Astrocyte of the hippocampus (primary cell): ENCODE measurements around the gene TAF10.

ENCODE experiments used
- DNase-seq: peaks from one replicate; pipeline ENCODE4 v3.0.0; 2011; ENCODE audit warnings: low read depth, low spot score

Gene TAF10

GRCh38 chr11:6612213-6613041, at the start of gene TAF10:
Gene TAF10 (minus strand): TSS chr11:6612216. CDS start chr11:6612189, 27 bp downstream.
- DNase-seq, result peak; percentile 98

GRCh38 chr11:6660712-6661111, 48.7 kb upstream of the TAF10 start:
- DNase-seq, result no peak

DNA sequence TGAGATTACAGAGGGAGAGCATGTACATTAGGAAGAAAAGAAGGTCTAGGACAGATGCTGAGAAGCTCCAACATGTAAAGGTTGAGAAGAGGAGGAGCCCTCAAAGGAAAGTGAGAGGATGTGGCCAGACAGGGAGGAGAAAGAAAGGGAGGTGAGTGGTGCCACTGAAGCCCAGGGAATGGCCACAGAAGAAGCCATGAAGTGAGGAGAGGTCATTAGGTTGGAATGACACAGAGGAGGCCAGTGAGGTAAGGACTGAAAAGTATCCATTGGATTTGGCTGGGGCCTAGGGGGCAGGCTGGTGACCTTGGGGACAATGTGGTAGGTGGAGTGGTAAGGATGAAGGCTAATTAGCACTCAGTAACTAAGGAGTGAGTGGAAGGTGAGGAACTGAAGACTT, 46.6 kb upstream of the TAF10 start:
- no peak for DNase-seq

DNA sequence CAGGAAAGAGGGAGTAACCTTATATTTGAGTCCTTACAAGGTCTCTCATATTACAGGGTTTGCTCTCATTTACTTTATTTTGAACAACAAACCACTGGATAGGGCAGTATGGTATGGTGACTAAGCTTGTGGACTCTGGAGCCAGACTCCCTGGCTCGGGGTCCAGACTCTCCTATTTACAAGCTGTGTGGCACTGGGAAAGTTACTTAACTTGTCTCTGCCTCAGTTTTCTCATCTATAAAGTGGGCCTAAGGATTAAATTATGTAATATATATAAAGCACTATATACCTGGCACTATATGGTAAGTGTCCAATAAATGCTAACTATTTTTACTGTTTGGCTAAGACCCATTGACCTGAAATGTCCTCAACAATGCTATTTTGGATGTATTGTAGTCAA, 45.3 kb upstream of the TAF10 start:
- DNase-seq, result no peak

DNA sequence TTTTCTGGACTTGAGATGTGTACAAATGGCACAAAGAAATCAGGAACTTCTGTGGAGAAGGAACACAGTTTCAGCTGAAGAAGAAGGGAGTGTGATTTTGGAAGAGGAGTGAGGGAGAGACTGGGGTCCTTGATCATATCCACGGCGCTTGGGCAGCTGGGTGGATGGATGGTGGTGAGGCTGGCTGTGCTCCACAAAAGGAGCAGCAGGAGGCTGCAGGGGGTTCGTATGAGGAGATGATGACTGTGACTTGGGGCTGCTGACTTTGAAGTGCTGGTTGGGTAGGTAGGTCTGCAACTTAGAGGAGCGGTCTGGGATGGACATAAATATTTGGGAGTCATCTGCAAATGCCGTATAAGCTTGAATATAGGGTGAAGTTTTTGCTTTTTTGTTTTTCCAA, 44.9 kb upstream of the TAF10 start:
- DNase-seq, result no peak

- no peak for DNase-seq
Observed at GRCh38 chr11:6656584-6656915, 44.5 kb upstream of the TAF10 start.

GRCh38 chr11:6655790-6656583, 44.0 kb upstream of the TAF10 start, which contains the start of gene DCHS1:
Gene DCHS1 (minus strand): TSS chr11:6655809. CDS start chr11:6641613, 14,196 bp downstream.
- DNase-seq, result no peak

- peak; percentile 53 for DNase-seq
Observed at GRCh38 chr11:6655020-6655789, 43.2 kb upstream of the TAF10 start.

GRCh38 chr11:6654281-6655019, 42.4 kb upstream of the TAF10 start:
- DNase-seq, result peak; percentile 20

DNA sequence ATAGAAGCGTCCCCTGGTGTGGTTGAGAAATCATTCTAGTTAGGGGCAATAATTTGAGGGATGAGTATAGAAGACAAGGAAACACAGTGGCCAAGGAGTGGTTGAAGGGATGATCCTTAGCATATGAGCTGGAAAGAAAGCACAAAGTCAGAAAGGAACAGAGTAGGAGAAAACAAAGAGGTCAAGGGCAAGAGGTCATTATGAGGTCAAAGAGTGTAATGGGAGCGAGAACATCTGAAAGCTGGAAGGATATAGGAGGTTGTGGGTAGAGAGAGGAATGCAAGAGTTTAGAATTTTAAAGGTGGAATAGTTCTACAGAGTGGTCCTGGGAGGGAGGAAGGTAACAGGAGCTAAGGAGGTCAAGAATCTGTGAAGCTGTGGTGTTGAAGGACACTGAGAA, 41.6 kb upstream of the TAF10 start:
- DNase-seq, result no peak

DNA sequence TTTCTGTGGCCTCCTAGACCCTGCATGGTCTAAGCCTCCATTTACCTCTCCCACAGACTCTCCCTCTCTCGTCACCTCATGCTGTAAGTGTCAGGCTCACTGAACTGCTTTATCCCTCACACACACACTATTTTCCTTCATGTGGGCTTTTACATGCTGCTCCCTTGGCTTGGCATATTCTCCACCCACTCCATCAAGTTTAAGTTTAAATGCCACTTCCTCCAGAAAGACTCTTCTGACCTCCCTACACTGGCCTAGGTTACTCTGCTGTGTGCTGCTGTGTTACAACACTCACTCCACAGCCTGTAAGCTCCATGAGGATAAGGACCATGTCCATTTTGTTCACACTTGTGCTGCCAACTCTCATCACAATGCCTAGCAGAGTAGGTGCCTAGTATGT, 41.1 kb upstream of the TAF10 start:
- DNase-seq, result no peak

DNA sequence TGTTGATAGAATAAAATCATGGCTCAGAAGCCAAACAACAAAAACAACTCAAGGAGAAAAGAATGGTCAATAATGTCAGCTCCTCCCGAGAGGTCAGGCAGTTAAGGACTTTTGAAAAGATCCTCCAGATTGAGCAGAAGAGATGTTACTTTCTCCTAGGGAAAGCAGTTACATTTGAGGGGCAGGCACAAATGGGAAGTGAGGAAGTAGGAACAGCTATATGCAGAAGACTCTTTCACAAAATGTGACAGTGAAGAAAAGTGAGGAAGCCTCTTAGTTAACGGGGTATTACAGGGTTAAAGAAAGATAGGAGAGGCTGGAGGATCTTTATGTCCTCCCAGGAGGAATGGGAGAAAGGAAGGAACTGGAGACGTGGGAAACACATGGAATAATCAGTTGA, 40.2 kb upstream of the TAF10 start:
- DNase-seq, result no peak

GRCh38 chr11:6650980-6651379, 39.0 kb upstream of the TAF10 start:
- DNase-seq, result no peak

GRCh38 chr11:6650104-6650503, 38.1 kb upstream of the TAF10 start:
- DNase-seq, result no peak

DNA sequence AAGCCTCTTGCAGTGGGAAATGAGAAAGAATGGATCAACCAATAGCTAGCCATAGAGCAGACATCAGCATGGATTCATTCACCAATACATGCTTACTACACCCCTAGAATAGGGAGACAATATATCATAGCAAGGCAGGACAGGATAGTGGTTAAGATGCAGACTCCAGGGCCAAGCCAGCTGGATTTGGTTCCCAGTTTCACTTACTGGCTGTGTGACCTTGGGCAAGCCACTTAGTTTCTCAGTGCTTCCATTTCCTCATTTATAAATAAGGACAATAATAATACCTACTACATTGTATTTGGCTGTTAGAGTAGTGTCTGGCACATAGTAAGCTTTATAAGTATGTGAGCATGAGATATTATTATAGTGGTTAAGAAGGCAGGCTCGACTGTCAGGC, 36.5 kb upstream of the TAF10 start:
- no peak for DNase-seq

DNA sequence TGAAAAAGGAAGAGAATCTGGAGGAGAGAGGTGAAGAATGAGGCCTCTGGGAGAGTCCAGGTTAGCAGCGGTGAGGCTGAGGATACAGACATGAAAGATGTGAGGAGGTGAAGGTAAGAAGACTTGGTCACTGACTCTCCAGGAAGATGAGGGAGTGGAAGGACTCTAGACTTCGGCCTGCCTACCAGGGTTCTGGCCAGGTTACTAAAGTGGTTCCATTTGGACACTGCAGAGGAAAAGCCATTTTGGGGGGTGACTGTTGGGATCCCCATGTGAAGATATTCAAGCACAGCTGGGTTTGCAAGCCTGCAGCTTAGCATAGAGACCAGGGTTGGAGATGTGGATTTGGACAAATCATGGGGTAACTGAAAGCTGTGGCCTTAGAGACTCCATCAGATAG, 35.8 kb upstream of the TAF10 start:
- no peak for DNase-seq

DNA sequence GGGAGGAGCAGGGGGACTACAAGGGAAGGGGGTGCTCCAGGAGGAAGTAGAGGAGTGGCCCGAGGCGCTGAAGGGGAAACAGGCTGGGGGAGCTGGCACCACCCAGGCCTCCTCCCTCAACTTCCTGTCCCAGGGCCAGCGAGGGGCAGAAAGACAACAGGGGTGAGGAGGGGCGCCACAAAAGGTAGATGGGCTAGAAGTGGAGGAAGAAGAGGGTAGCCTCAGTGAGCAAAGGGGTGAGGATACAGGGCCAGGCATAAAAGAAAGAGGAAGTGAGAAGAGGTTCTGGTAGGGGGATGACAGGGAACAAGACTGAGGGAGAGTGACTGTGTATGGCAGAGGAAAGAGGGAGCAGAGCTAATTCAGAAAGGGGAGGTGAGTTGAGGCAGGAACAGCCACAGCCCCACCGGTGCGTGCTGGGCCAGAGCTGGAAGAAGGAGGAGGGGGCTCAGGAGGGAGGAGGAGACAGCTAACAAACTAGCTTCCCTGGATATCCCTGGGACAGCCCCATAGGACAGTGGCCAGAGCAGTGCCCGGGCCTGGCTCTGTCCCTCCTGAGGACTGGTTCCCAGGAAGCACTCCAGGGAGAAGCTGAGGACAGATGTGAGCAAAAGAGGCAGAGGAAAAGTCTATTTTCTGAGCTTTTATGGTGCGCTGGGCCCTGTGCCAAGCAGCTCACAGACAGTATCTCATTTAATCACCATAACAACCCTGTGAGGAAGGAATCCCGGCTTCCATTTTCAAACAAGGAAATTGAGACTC, 35.1 kb upstream of the TAF10 start:
- peak; percentile 39 for DNase-seq

DNA sequence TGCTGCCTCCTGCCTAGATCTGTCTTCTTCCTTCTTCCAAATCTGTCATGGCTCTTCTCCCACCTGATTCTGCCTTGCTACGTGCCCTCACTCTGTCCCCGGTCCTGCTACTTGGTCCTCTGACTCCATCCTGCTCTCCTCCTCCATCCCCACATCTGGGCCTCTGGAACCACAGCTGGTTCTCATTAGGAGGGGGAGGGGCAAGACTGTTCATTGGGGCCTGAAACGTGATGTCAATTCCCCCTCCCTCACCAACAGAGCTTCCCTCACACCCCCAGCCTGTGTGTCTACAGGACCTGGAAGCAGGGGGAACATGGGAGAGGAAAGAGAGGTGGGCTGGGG, 34.5 kb upstream of the TAF10 start:
- no peak for DNase-seq

- no peak for DNase-seq
Observed at GRCh38 chr11:6646071-6646470, 34.1 kb upstream of the TAF10 start.

DNA sequence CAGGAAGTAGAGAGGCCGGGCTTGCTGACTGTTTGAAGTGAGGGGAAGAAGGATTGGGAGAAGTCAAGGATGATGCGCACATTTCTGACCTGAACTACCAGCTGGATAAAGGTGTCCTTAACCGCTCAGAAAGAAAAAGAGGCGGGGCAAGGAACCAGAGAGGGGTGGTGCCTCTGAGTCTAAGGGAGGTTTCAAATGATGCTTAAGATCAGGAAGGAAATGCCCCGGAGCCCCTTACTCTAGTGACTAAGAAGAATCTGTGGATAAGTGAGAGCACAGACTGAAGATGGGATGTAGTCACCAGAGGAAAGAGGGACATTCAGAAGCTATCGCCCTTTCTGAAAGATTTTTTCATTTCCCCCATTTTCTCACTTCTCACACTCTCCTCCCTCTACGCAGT, 30.9 kb upstream of the TAF10 start:
- no peak for DNase-seq
